HG03159 (cell line): ENCODE results near the gene SLC35F6.

Experiments used
- ATAC-seq: cut with Tn5 transposase; IDR thresholded peaks from one replicate; pipeline ENCODE4 v1.9.1; 2021; ENCODE audit warnings: mild to moderate bottlenecking, moderate library complexity; ENCODE audit not compliant: unreplicated experiment

The SLC35F6 gene

GRCh38 chr2:26816893-26817292 is 52.8 kb downstream of the SLC35F6 start:
- ATAC-seq, result no peak

- no peak for ATAC-seq
Measured at GRCh38 chr2:26818255-26818654, 54.2 kb downstream of the SLC35F6 start.

GRCh38 chr2:26818972-26819371 is 54.9 kb downstream of the SLC35F6 start:
- no peak for ATAC-seq

- ATAC-seq, result no peak
Measured at GRCh38 chr2:26820932-26821331, 56.8 kb downstream of the SLC35F6 start.

- no peak for ATAC-seq
Measured at GRCh38 chr2:26822877-26823276, 58.8 kb downstream of the SLC35F6 start.
